ENCODE measurements around the gene DAG1. TPM values are rescaled to one million over a fixed set of nuclear protein-coding genes. Genes with fewer than 3 reads are reported as not detected.

DAG1 gene
- total RNA-seq, 2 donors from 2014 or later = 46.8 to 57.9 TPM

GRCh38 chr3:49498239-49498638 lies 28.2 kb downstream of the DAG1 start:
- Histone ChIP-seq H3K27ac (peak overlapping the region in 3 of 4 donors; percentile 45 to 76 (median 70)), H3K4me1 (peaks cover 58% of the 10 kb centered on the region), H3K4me3 (no peak overlapping the region), H3K9me3 (no peaks in the 10 kb centered on the region), H3K27me3 (no peaks in the 10 kb centered on the region), H3K36me3 (replicated peaks in 1 of 2; ENCODE audit: insufficient read depth in 1 of 2, low read depth in 2 of 2) (no peaks in the 10 kb centered on the region)
- 28 to 56% methylated on average over 1 of the region's 1 CpG for WGBS, 2 donors
- no peak for TF ChIP-seq POLR2A (IDR thresholded peaks at IDR 0.05)
- no peak for TF ChIP-seq CTCF (IDR thresholded peaks at IDR 0.05)
- no peak for DNase-seq
- peak; percentile 54 for ATAC-seq
- intact Hi-C loops (cut with DNase I) = no loop called here

- intact Hi-C loops (cut with DNase I) = no loop called here
- WGBS, 2 donors = 49 to 67% methylated on average over 3 of the region's 3 CpGs
- H3K4me3 ChIP-seq = no peak overlapping the region
- no peaks in the 10 kb centered on the region for H3K36me3 ChIP-seq (replicated peaks in 1 of 2; ENCODE audit: insufficient read depth in 1 of 2, low read depth in 2 of 2)
- peaks cover 54% of the 10 kb centered on the region for H3K4me1 ChIP-seq
- ATAC-seq (no peak), DNase-seq (no peak)
- H3K27ac ChIP-seq = peak overlapping the region in 3 of 4 donors; percentile 45 to 76 (median 47)
- TF ChIP-seq CTCF (IDR thresholded peaks at IDR 0.05) (no peak), POLR2A (IDR thresholded peaks at IDR 0.05) (no peak)
- H3K27me3 ChIP-seq = no peaks in the 10 kb centered on the region
- no peaks in the 10 kb centered on the region for H3K9me3 ChIP-seq
Observed at GRCh38 chr3:49498648-49499047, 28.6 kb downstream of the DAG1 start.

DNA sequence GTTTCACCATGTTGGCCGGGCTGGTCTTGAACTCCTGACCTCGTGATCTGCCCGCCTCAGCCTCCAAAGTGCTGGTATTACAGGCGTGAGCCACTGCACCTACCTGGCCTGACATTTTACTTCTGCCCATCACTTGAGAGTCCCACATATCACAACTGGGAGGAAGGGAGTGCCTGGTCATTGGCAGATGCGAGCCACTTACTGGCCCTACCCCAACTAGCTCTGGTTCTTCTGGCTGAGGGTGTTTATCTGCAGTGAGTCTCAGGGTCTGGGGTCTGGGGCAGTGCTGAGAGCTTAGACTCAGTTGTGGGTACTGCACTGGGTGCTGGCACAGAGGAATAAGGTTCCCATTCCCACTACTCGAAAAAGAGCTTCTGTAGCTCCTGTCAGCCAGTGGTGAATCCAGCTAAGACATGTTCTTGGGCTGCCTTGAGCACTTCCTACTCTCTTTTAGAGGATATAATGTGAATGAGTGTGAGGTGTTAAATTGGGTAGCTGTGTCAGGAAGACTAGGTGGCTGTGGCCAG lies 30.2 kb downstream of the DAG1 start:
- Histone ChIP-seq H3K27me3 (no peaks in the 10 kb centered on the region), H3K4me1 (peaks cover 58% of the 10 kb centered on the region), H3K27ac (peak overlapping the region; percentile 4 to 76 (median 54)), H3K36me3 (replicated peaks in 1 of 2; ENCODE audit: insufficient read depth in 1 of 2, low read depth in 2 of 2) (no peaks in the 10 kb centered on the region), H3K4me3 (no peak overlapping the region), H3K9me3 (no peaks in the 10 kb centered on the region)
- WGBS, 2 donors = 81 to 83% methylated on average over 5 to 6 of the region's 6 CpGs
- ATAC-seq = no peak
- intact Hi-C loops (cut with DNase I) = no loop called here
- no peak for DNase-seq
- TF ChIP-seq CTCF (IDR thresholded peaks at IDR 0.05) (no peak), POLR2A (IDR thresholded peaks at IDR 0.05) (no peak)

DNA sequence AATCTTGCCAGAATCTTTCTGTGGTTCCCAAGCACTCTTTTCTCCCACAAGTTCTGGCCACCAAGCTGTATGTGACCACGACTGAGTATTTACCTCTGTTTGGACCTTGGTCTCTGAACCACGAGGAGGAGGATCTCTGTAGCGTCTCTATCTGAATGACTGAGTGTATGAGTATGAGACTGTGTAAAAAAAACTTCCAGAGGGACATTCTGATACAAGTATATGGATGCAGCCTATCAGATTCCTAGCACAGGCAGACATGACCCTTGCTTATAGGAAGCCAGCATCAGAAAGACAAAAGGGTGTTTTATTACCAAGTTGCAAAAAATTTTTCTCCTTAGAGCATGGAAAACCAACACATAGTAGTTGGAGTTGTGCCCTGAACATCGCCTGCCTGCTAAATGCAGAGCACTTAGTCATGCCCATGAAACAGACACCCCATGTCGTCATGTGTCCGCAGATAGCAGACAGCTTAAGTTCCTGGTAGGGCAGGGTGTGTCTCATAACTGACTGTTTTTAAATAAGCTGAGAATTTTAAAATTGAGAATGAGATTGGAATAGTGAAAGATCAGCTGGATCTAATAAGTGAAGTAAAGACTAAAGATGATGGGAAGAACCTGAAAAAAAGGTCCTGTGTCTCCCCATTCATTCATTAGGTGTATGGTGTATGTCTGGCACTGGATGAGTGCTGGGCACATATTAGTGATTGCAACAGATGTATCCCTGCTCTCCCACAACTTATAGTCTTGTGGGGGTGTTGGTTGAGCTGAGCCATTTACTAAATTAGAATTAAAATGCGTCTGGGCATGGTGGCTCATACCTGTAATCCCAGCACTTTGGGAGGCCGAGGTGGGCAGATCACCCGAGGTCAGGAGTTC lies 30.9 kb downstream of the DAG1 start:
- WGBS, 2 donors = 48 to 50% methylated on average over 9 of the region's 9 CpGs
- H3K4me3 ChIP-seq = no peak overlapping the region
- TF ChIP-seq CTCF (IDR thresholded peaks at IDR 0.05) = no peak
- TF ChIP-seq POLR2A (IDR thresholded peaks at IDR 0.05) = no peak
- DNase-seq (peak; percentile 40 to 77 (median 63)), ATAC-seq (peak; percentile 75)
- no peaks in the 10 kb centered on the region for H3K36me3 ChIP-seq (replicated peaks in 1 of 2; ENCODE audit: insufficient read depth in 1 of 2, low read depth in 2 of 2)
- H3K27me3 ChIP-seq = no peaks in the 10 kb centered on the region
- no peaks in the 10 kb centered on the region for H3K9me3 ChIP-seq
- H3K27ac ChIP-seq = peak overlapping the region; percentile 4 to 76 (median 54)
- peaks cover 59% of the 10 kb centered on the region for H3K4me1 ChIP-seq
- intact Hi-C loops (cut with DNase I) = no loop called here

All from body of pancreas (tissue), 4 donors.